Measurements from ENCODE around the gene PSMA1.

DNA sequence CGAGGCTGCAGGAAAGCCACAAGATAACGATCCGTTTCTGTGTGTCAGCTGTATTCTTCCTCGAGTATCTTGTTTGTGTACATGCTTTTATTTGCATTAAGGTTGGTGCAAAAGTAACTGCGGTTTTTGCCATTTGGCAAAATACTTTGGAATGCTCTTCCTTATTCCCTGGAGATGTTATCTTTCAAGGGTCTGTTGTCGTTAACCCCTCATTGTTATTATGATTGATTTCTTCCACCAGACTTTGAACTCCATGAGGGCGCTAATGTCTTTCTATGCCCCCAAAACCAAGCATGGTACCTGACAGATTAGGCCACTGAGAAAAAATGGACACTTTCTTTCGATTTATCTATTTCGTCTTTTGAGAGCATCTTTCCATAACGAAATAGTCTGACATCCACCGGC lies 563 bp upstream of the PSMA1 start:
- TF ChIP-seq, protein P1, sequence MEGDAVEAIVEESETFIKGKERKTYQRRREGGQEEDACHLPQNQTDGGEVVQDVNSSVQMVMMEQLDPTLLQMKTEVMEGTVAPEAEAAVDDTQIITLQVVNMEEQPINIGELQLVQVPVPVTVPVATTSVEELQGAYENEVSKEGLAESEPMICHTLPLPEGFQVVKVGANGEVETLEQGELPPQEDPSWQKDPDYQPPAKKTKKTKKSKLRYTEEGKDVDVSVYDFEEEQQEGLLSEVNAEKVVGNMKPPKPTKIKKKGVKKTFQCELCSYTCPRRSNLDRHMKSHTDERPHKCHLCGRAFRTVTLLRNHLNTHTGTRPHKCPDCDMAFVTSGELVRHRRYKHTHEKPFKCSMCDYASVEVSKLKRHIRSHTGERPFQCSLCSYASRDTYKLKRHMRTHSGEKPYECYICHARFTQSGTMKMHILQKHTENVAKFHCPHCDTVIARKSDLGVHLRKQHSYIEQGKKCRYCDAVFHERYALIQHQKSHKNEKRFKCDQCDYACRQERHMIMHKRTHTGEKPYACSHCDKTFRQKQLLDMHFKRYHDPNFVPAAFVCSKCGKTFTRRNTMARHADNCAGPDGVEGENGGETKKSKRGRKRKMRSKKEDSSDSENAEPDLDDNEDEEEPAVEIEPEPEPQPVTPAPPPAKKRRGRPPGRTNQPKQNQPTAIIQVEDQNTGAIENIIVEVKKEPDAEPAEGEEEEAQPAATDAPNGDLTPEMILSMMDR (IDR thresholded peaks at IDR 0.05; ENCODE audit: low read depth, low read length, poor library complexity, severe bottlenecking): no peak
- no peak for TF ChIP-seq EZH2phosphoT487 (IDR thresholded peaks at IDR 0.05; ENCODE audit: borderline replicate concordance, low read length)
